Hindlimb muscle (tissue), 1 donor: ENCODE results near the gene TIGD7. TPM values are rescaled to one million over a fixed set of nuclear protein-coding genes. Genes with fewer than 3 reads are reported as not detected.

ENCODE experiments used
- polyA plus RNA-seq: library from polyadenylated mRNA; unstranded; fragments of 120-200 nt; gene quantifications from one replicate; pipeline ENCODE4 v1.2.1, GENCODE V29; 2013; ENCODE audit not compliant: insufficient read length

The TIGD7 gene
- polyA plus RNA-seq, 1 donor, result 7.7 TPM

Other genes starting within 250 kb of the TIGD7 start
- gene IL32, start 239.8 kb downstream of the TIGD7 start, polyA plus RNA-seq, result 161 TPM
- gene ZSCAN10, start 206.1 kb downstream of the TIGD7 start, polyA plus RNA-seq, result 0.34 TPM
- gene ZNF205, start 192.8 kb downstream of the TIGD7 start, polyA plus RNA-seq, result 15.1 TPM
- 15.5 TPM for gene ZNF213, start 170.4 kb downstream of the TIGD7 start, polyA plus RNA-seq
- not detected for gene OR1F1, start 117.2 kb downstream of the TIGD7 start, polyA plus RNA-seq
- 5.9 TPM for gene ZNF200, start 70.3 kb downstream of the TIGD7 start, polyA plus RNA-seq
- gene MEFV, start 48.8 kb downstream of the TIGD7 start, polyA plus RNA-seq, result 0.40 TPM
- gene ZNF263, start 21.9 kb downstream of the TIGD7 start, polyA plus RNA-seq, result 28.4 TPM
- gene ZNF75A, start 67 bp upstream of the TIGD7 start, polyA plus RNA-seq, result 30.2 TPM
- not detected for gene OR2C1, start 50.5 kb upstream of the TIGD7 start, polyA plus RNA-seq
- 9.6 TPM for gene ZSCAN32, start 95.6 kb upstream of the TIGD7 start, polyA plus RNA-seq
- 7.8 TPM for gene ZNF174, start 95.8 kb upstream of the TIGD7 start, polyA plus RNA-seq
- 1.8 TPM for gene ZNF597, start 138.1 kb upstream of the TIGD7 start, polyA plus RNA-seq
- gene NAA60, start 138.2 kb upstream of the TIGD7 start, polyA plus RNA-seq, result 33.2 TPM
- gene C16orf90, start 190.1 kb upstream of the TIGD7 start, polyA plus RNA-seq, result not detected
- 17.5 TPM for gene CLUAP1, start 195.6 kb upstream of the TIGD7 start, polyA plus RNA-seq